SJSA1 (cell line): ENCODE results near the gene ERN2. TPM values are rescaled to one million over a fixed set of nuclear protein-coding genes. Genes with fewer than 3 reads are reported as not detected.
"Not testable (repeated sequence)": the region's sequence is repeated elsewhere in the genome, so short reads cannot be mapped to it uniquely, and the experiment has no call there.

Experiments used
- DNase-seq, 2 experiments: peaks; one replicate each; pipeline ENCODE4 v3.0.0-alpha.2; 2015 to 2020; ENCODE audit warnings: low spot score in 2 of 2, low read depth in 1 of 2
- H3K27ac ChIP-seq: fragments of 250-450 bp; sonication (Bioruptor Pico); 2 replicates; pipeline ENCODE4 v1.5.1; 2020; ENCODE audit warnings: mild to moderate bottlenecking, moderate library complexity
- H3K27me3 ChIP-seq: fragments of 250-450 bp; sonication (Bioruptor Pico); replicated peaks from 2 replicates; pipeline ENCODE4 v1.5.1; 2020; ENCODE audit warnings: mild to moderate bottlenecking, moderate library complexity
- H3K36me3 ChIP-seq: fragments of 250-450 bp; sonication (Bioruptor Pico); 2 replicates; pipeline ENCODE4 v1.5.1; 2020; ENCODE audit warnings: mild to moderate bottlenecking
- H3K4me1 ChIP-seq: fragments of 250-450 bp; sonication (Bioruptor Pico); replicated peaks from 2 replicates; pipeline ENCODE4 v1.6.1; 2021; ENCODE audit warnings: mild to moderate bottlenecking
- H3K4me3 ChIP-seq: fragments of 250-450 bp; sonication (Bioruptor Pico); 2 replicates; pipeline ENCODE4 v1.5.1; 2020; ENCODE audit warnings: mild to moderate bottlenecking
- H3K9me3 ChIP-seq: fragments of 250-450 bp; sonication (Bioruptor Pico); replicated peaks from 2 replicates; pipeline ENCODE4 v1.5.1; 2020; ENCODE audit warnings: mild to moderate bottlenecking
- total RNA-seq: library from RNA; depleted of rRNA; stranded (reverse); fragments of >200 nt; shearing (Covaris generic); gene quantifications from 2 replicates; pipeline ENCODE4 v1.2.3, GENCODE V29; 2014

ERN2 gene
- total RNA-seq, 1 experiment from 2014 or later: not detected

DNA sequence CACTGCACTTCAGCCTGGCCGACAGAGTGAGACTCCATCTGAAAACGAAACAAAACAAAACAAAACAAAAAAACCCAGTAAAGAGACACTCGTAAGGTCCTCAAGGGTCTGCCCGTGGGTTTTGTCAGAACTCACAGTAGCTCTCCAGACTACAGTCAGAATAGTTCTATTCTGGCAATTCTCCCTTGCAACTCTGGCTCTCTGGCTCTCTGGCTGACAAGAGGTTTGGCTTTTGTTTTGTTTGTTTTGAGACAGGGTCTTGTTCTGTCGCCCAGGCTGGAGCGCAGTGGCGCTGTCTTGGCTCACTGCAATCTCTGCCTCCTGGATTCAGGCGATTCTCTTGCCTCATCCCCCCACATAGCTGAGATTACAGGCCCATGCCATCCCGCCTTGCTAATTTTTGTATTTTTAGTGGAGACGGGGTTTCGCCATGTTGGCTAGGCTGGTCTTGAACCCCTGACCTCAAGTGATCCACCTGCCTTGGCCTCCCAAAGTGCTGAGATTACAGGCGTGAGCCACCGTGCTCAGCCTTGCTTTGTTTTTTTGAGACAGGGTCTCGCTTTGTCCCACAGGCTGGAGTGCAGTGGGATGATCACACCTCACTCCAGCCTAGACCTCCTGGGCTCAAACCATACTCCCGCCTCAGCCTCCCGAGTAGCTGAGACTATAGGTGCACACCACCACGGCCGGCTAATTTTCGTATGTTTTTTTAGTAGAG, 21.3 kb upstream of the ERN2 start:
- DNase-seq: no peak
- Histone ChIP-seq H3K27me3 (no peaks in the 10 kb centered on the region), H3K36me3 (no peaks in the 10 kb centered on the region), H3K9me3 (no peaks in the 10 kb centered on the region), H3K27ac (no peak overlapping the region), H3K4me3 (no peak overlapping the region), H3K4me1 (no peaks in the 10 kb centered on the region)

DNA sequence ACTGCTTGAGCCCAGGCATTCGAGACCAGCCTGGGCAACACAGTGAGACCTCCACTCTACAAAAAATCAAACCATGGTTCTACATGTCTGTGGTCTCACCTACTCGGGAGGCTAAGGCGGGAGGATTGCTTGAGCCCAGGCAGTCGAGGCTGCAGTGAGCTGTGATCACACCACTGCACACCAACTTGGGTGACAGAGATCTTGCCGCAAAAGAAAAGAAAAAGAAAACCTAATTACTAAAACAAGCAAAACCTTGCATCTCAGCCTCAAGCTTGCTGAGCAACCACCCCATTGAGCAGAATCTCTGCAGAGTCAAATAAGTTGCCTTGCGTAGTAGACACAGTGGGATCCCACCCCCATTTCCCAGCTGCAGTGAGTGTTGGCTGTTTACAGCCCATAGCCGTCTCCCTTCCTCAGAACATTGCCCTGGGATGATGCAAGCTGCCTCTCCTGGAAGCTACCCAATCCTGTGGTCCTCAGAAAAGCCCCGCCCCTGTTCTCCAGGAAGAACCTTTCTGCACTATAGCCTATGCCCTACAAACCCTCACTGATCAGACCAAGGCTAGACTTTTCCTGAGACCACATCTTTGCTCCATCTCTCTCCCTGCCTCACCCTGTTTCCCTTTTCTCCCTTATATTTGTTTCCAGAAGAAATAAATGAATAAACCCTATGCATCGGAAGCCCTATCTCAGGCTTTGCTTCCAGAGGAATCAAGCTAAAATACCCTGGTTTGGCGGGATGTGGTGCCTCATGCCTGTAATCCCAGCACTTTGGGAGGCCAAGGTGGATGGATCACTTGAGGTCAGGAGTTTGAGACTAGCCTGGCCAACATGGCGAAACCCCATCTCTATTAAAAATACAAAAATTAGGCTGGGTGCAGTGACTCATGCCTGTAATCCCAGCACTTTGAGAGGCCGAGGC, 16.7 kb upstream of the ERN2 start:
- H3K9me3 ChIP-seq: no peaks in the 10 kb centered on the region

DNA sequence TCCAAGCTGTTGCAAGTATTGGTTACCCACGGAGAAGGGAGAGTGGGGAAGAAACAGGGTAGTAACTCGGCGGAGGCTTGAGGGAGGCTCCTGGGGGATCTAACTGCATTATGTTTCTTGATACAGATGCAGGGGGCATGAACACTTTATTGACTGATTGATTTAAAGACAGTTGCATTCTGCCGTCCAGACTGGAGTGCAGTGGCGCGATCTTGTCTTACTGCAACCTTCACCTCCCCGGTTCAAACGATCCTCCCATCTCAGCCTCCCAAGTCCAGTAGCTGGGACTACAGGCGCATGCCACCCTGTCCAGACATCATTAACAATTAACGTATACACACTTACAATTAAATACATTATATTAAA, 15.1 kb upstream of the ERN2 start:
- Histone ChIP-seq H3K27me3 (no peaks in the 10 kb centered on the region), H3K4me1 (peaks cover 3% of the 10 kb centered on the region; the same call in 1 of the 2 replicates), H3K36me3 (no peaks in the 10 kb centered on the region), H3K27ac (no peak overlapping the region), H3K4me3 (no peak overlapping the region), H3K9me3 (no peaks in the 10 kb centered on the region)
- no peak for DNase-seq

More for the DNA sequence above, 16.7 kb upstream of the ERN2 start:
- Histone ChIP-seq H3K4me3 (no peak overlapping the region), H3K27me3 (no peaks in the 10 kb centered on the region), H3K27ac (no peak overlapping the region), H3K36me3 (no peaks in the 10 kb centered on the region), H3K4me1 (peaks cover 3% of the 10 kb centered on the region; the same call in 1 of the 2 replicates)
- no peak for DNase-seq

DNA sequence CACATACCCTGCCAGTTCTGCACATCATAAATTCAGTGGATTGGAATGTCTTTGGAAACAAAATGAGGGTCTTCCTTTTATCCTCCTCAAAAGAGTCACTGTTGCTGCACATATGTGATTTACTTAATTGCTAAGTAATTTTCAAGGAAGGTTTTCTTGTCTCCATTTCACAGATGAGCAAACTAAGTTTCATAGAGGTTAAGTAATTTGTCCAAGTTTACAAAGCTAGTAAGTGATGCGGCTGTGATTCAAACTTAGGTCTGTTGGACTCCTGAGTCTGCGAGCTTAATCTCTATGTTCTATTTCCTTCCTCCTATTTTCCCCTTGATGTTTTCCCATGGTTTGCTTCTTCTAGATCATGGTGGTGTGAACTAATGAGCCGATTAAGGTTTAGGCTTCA, 13.7 kb upstream of the ERN2 start:
- Histone ChIP-seq H3K9me3 (no peaks in the 10 kb centered on the region), H3K4me3 (no peak overlapping the region), H3K36me3 (no peaks in the 10 kb centered on the region), H3K27ac (no peak overlapping the region), H3K27me3 (no peaks in the 10 kb centered on the region), H3K4me1 (peaks cover 3% of the 10 kb centered on the region; the same call in 1 of the 2 replicates)
- DNase-seq: no peak

DNA sequence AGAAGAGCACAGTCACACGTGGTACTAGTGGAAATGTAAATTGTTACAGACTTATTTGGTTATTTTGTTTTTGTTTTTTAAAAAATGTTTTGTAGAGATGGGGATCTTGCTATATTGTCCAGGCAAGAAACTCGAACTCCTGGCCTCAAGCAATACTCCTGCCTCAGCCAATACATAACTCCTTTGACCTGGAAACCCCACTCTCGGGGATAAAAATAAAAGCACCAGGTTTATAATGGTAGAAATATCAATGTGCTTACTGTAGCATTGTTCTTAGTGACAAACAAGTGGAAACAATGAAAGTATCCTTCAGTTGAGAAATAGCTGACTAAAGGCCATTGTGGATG, 11.7 kb upstream of the ERN2 start:
- Histone ChIP-seq H3K27ac (no peak overlapping the region), H3K27me3 (no peaks in the 10 kb centered on the region), H3K4me1 (peaks cover 3% of the 10 kb centered on the region; the same call in 1 of the 2 replicates), H3K9me3 (no peaks in the 10 kb centered on the region), H3K4me3 (no peak overlapping the region), H3K36me3 (no peaks in the 10 kb centered on the region)
- no peak for DNase-seq

DNA sequence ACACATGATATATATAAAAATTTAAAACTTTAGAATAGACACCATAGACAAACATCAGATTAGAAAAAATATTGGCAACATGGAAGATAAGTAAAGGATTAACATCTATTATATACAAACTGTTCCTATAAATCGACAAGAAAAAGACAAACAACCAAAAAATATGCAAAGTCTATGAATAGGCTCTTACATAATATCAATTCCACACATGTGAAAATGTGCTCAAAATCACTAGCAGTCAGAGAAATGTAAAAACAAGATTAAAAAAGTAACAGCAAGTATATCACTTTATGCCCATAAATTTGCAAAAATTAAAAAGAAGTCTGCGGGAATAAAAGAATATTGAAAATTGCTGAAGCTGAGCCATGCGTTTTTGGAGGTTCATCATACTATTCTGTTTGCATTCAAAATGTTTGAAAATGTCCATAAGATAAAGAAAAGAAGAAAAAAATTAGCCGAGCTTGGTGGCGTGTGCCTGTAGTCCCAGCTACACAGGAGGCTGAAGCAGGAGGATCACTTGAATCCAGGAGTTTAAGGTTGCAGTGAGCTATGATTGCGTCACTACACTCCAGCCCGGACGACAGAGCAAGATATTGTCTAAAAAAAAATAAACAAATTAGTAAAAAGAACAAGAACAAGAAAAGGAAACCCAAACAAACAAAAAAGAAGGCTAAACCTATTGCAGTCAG, 11.2 kb upstream of the ERN2 start:
- H3K4me1 ChIP-seq: peaks cover 3% of the 10 kb centered on the region; the same call in 1 of the 2 replicates
- DNase-seq: peak in 1 of 2 experiments; percentile 37
- H3K27ac ChIP-seq: no peak overlapping the region
- no peak overlapping the region for H3K4me3 ChIP-seq
- no peaks in the 10 kb centered on the region for H3K9me3 ChIP-seq
- no peaks in the 10 kb centered on the region for H3K36me3 ChIP-seq
- no peaks in the 10 kb centered on the region for H3K27me3 ChIP-seq

DNA sequence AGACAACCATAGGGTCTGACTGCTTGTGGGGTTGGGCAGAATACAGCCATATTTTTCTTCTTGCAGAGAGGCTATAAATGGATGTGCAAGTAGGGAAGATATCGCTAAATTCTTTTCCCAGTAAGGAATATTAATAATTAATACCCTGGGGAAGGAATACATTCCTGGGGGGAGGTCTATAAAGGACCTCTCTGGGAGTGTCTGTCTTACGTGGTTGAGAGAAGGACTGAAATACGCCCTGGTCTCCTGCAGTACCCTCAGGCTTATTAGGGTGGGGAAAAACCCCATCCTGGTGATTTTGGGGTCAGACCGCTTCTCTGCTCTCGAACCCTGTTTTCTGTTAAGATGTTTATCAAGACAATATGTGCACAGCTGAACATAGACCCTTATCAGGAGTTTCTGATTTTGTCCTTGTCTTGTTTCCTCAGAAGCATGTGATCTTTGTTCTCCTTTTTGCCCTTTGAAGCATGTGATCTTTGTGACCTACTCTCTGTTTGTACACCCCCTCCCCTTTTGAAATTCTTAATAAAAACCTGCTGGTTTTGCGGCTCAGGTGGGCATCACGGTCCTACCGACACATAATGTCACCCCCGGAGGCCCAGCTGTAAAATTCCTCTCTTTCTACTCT, 9.7 kb upstream of the ERN2 start:
- H3K36me3 ChIP-seq, H3K4me3 ChIP-seq, H3K27me3 ChIP-seq, H3K27ac ChIP-seq, H3K4me1 ChIP-seq, DNase-seq, H3K9me3 ChIP-seq: not testable (repeated sequence)

DNA sequence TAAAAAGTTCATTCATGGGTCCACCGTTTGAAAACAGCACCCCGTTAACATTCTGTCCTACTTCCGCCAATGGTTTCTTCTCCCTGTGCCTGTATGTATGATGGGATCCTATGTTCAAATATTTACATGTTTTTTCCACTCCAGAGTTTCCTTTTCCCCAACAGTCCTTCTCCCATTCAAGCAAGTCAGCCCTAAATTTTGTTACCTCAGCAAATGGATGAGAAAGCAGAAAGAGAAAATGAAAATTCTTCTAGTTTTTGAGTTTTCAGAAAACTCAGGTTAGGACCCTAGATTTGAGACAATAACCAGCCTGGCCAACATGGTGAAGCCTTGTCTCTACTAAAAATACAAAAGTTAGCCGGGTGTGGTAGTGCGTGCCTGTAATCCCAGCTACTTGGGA, 3.5 kb upstream of the ERN2 start:
- H3K36me3 ChIP-seq: no peaks in the 10 kb centered on the region
- no peaks in the 10 kb centered on the region for H3K9me3 ChIP-seq
- no peaks in the 10 kb centered on the region for H3K4me1 ChIP-seq
- H3K27me3 ChIP-seq: no peaks in the 10 kb centered on the region; the same call in 1 of the 2 replicates
- no peak overlapping the region for H3K4me3 ChIP-seq
- H3K27ac ChIP-seq: no peak overlapping the region
- DNase-seq: no peak

DNA sequence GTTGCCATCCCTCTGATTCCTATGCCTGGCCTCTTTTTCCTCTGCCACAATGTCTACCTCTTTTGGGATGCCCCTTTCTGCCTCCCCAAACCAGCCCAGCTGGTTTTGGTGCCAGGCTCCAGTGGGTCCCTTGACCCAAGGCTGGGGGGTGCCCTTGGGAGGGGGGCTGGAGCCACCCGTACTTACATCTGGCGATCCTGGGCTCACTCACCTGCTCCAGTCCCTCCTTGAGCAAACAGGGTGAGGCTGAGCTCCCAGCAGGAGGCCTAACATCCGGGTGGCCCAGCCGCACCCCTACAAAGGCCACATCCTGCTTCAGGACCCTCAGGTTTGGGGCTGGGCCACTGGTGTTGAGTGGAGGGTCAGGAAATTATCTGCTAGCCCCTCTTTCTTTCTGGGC, 1.2 kb downstream of the ERN2 start:
- DNase-seq: no peak
- no peaks in the 10 kb centered on the region for H3K36me3 ChIP-seq
- H3K27ac ChIP-seq: no peak overlapping the region
- no peaks in the 10 kb centered on the region; the same call in 1 of the 2 replicates for H3K27me3 ChIP-seq
- H3K4me1 ChIP-seq: no peaks in the 10 kb centered on the region
- H3K9me3 ChIP-seq: peaks cover 2% of the 10 kb centered on the region; the same call in 1 of the 2 replicates
- no peak overlapping the region for H3K4me3 ChIP-seq

DNA sequence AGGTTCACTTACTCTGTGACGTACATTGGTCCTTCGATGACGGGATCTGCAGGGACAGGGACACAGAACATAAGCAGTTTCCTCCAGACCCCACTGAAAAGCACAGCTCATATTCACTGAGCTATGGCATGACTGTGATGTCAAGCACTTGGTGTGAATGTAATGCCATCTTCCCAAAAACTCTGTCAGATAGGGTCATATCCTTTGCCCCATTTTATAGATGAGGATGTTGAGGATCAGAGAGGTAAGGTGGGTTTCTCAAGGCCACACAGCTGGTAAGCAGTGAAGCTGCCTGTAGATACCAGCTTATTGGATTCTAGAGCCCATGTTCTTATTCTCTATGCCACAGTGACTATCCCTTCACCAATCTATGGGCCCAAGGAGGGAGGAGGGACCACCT, 2.5 kb downstream of the ERN2 start:
- peaks cover 2% of the 10 kb centered on the region; the same call in 1 of the 2 replicates for H3K9me3 ChIP-seq
- H3K4me3 ChIP-seq: no peak overlapping the region
- no peaks in the 10 kb centered on the region; the same call in 1 of the 2 replicates for H3K27me3 ChIP-seq
- no peak overlapping the region for H3K27ac ChIP-seq
- DNase-seq: no peak
- no peaks in the 10 kb centered on the region for H3K36me3 ChIP-seq
- H3K4me1 ChIP-seq: no peaks in the 10 kb centered on the region

DNA sequence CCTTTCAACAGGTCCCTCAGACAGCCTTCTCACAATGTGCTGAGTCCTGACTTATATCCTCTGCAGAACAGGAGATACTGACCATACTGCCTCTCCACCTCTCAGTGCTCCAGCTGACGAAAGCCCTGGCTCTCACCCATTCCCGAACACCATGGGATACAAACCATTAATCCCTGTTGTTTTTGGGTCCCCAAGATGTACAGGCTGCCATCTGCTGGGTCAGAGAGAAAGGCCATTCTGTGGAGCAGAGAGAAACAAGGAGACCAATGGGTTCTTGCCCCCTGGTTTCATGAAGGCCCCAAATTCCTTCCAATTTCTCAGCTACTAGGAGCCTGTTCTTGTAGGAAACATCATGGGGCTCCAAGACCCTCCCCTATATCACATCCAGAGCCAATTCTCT, 3.0 kb downstream of the ERN2 start:
- DNase-seq: no peak
- Histone ChIP-seq H3K4me3 (no peak overlapping the region), H3K4me1 (no peaks in the 10 kb centered on the region), H3K36me3 (no peaks in the 10 kb centered on the region), H3K27ac (no peak overlapping the region), H3K27me3 (no peaks in the 10 kb centered on the region; the same call in 1 of the 2 replicates), H3K9me3 (peaks cover 2% of the 10 kb centered on the region; the same call in 1 of the 2 replicates)

DNA sequence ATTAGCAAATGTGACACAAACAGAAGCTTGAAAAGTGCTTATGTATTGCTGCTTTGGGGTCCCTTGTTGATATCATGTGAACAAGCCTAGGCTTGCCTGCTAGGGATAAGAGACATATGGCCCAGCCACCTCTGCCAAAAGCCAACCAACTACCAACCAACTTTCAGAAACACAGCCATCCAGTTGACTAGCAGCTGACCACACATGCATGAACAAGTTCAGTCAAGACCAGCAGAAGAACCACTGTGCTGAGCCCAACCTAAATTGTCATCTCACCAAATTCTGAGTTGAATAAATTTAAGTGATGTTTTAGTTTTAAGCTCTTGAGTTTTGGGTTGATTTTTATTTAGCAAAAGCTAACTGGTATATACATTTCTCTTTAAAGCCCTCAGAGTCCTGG, 3.5 kb downstream of the ERN2 start:
- Histone ChIP-seq H3K4me1 (no peaks in the 10 kb centered on the region), H3K4me3 (no peak overlapping the region), H3K27ac (no peak overlapping the region), H3K36me3 (no peaks in the 10 kb centered on the region), H3K9me3 (peaks cover 2% of the 10 kb centered on the region; the same call in 1 of the 2 replicates), H3K27me3 (no peaks in the 10 kb centered on the region; the same call in 1 of the 2 replicates)
- DNase-seq: no peak

DNA sequence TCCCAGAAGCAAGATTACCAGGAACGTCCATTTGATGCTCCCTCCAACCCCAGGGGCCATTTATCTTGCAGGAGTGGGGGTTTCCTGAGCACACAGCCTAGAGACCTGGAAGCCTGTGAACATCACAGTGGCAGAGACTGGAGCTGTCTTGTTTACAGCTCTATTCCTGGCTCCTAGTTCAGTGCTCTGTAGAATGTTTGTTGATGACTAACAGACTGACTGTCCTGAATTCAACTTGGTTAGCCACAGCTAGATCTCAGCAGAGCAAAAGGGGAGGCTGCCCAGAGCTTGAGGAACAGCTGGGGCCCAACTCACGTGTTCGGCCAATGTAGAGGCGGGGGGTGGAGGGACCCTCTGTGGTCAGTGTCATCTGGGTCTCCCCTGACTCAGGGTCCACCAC, 6.6 kb downstream of the ERN2 start:
- no peak for DNase-seq
- no peaks in the 10 kb centered on the region for H3K27me3 ChIP-seq
- peaks cover 2% of the 10 kb centered on the region; the same call in 1 of the 2 replicates for H3K9me3 ChIP-seq
- no peak overlapping the region for H3K4me3 ChIP-seq
- no peaks in the 10 kb centered on the region for H3K36me3 ChIP-seq
- no peak overlapping the region for H3K27ac ChIP-seq
- H3K4me1 ChIP-seq: no peaks in the 10 kb centered on the region
